GM15510 (cell line): ENCODE data around the gene GCM1.

Source experiments
- POLR2A ChIP-seq: IDR thresholded peaks from 3 replicates; pipeline ENCODE4 v1.6.1; 2011; ENCODE audit warnings: borderline replicate concordance; ENCODE audit not compliant: insufficient read length; ENCODE audit errors: extremely low read depth

The GCM1 gene

GRCh38 chr6:53154794-53155193 lies 6.2 kb upstream of the GCM1 start:
- no peak for TF ChIP-seq POLR2A

GRCh38 chr6:53154071-53154470 lies 5.4 kb upstream of the GCM1 start:
- no peak for TF ChIP-seq POLR2A

- no peak for TF ChIP-seq POLR2A
These were observed 3.9 kb upstream of the GCM1 start for GRCh38 chr6:53152576-53152975.

GRCh38 chr6:53151676-53152075 lies 3.0 kb upstream of the GCM1 start:
- no peak for TF ChIP-seq POLR2A

- TF ChIP-seq POLR2A = no peak
These were observed 3.8 kb downstream of the GCM1 start for GRCh38 chr6:53144802-53145201.

GRCh38 chr6:53143710-53144109 lies 4.9 kb downstream of the GCM1 start:
- no peak for TF ChIP-seq POLR2A

GRCh38 chr6:53142810-53143209 lies 5.8 kb downstream of the GCM1 start:
- TF ChIP-seq POLR2A = no peak

- TF ChIP-seq POLR2A = no peak
These were observed 8.7 kb downstream of the GCM1 start for GRCh38 chr6:53139841-53140413.

GRCh38 chr6:53136000-53136609 lies 12.5 kb downstream of the GCM1 start:
- no peak for TF ChIP-seq POLR2A

GRCh38 chr6:53134601-53135235 lies 13.9 kb downstream of the GCM1 start:
- TF ChIP-seq POLR2A = no peak

- TF ChIP-seq POLR2A = no peak
These were observed 14.7 kb downstream of the GCM1 start for GRCh38 chr6:53133961-53134360.

GRCh38 chr6:53130569-53131290 lies 17.9 kb downstream of the GCM1 start:
- TF ChIP-seq POLR2A = no peak

GRCh38 chr6:53128842-53129241 lies 19.8 kb downstream of the GCM1 start:
- no peak for TF ChIP-seq POLR2A

GRCh38 chr6:53125276-53125675 lies 23.4 kb downstream of the GCM1 start:
- TF ChIP-seq POLR2A = no peak

- TF ChIP-seq POLR2A = no peak
These were observed 24.4 kb downstream of the GCM1 start for GRCh38 chr6:53124131-53124800.

- no peak for TF ChIP-seq POLR2A
These were observed 28.8 kb downstream of the GCM1 start for GRCh38 chr6:53119772-53120409.

GRCh38 chr6:53119349-53119748 lies 29.3 kb downstream of the GCM1 start:
- no peak for TF ChIP-seq POLR2A
